ENCODE measurements around the gene CDC42BPA.
A peak's percentile ranks its signal among the peaks of the same experiment; 100 is the strongest.

CDC42BPA gene

GRCh38 chr1:227335242-227336020 is 17.1 kb upstream of the CDC42BPA start:
- no peak for DNase-seq

- DNase-seq, result no peak
Measured at GRCh38 chr1:227333423-227333822, 15.1 kb upstream of the CDC42BPA start.

GRCh38 chr1:227330279-227331076 is 12.2 kb upstream of the CDC42BPA start:
- DNase-seq, result no peak

- DNase-seq, result no peak
Measured at GRCh38 chr1:227328405-227329019, 10.2 kb upstream of the CDC42BPA start.

- DNase-seq, result no peak
Measured at GRCh38 chr1:227325156-227325555, 6.9 kb upstream of the CDC42BPA start.

- no peak for DNase-seq
Measured at GRCh38 chr1:227323967-227324268, 5.6 kb upstream of the CDC42BPA start.

GRCh38 chr1:227323171-227323966 is 5.1 kb upstream of the CDC42BPA start:
- DNase-seq, result no peak

- no peak for DNase-seq
Measured at GRCh38 chr1:227322376-227322775, 4.1 kb upstream of the CDC42BPA start.

GRCh38 chr1:227321035-227321434 is 2.7 kb upstream of the CDC42BPA start:
- DNase-seq, result no peak

GRCh38 chr1:227320476-227320875 is 2.2 kb upstream of the CDC42BPA start:
- no peak for DNase-seq

GRCh38 chr1:227318853-227319607 is 738 bp upstream of the CDC42BPA start:
- DNase-seq, result peak in 1 of 2 donors; percentile 3

GRCh38 chr1:227317523-227318015 is 723 bp downstream of the CDC42BPA start:
- DNase-seq, result peak; percentile 10 to 29

GRCh38 chr1:227317011-227317451 is 1.3 kb downstream of the CDC42BPA start:
- no peak for DNase-seq

GRCh38 chr1:227316456-227316855 is 1.8 kb downstream of the CDC42BPA start:
- DNase-seq, result no peak

- no peak for DNase-seq
Measured at GRCh38 chr1:227315629-227316346, 2.5 kb downstream of the CDC42BPA start.

- no peak for DNase-seq
Measured at GRCh38 chr1:227314014-227314848, 4.1 kb downstream of the CDC42BPA start.

- DNase-seq, result no peak
Measured at GRCh38 chr1:227312361-227313025, 5.8 kb downstream of the CDC42BPA start.

- no peak for DNase-seq
Measured at GRCh38 chr1:227311389-227312001, 6.8 kb downstream of the CDC42BPA start.

Measured in inflammatory macrophage treated with lipopolysaccharide for 1 hour (primary cell).